IMR-90 (cell line): ENCODE data around the gene MMP14. TPM values are rescaled to one million over a fixed set of nuclear protein-coding genes. Genes with fewer than 3 reads are reported as not detected.

Experiments used
- ATAC-seq: fragments of 200-7000 bp; cut with Tn5 transposase; 2 replicates; pipeline ENCODE4 v1.9.1; 2020; ENCODE audit warnings: low read depth, mild to moderate bottlenecking, moderate library complexity
- BruUV-seq: library from RNA; stranded (reverse); fragments of 400-500 nt; replicated peaks from 2 replicates; lab custom pipeline; 2021; lab: Mats Ljungman, UMichigan
- CTCF ChIA-PET: fragments of 300-600 bp; formaldehyde crosslinking; extraction: SDS; loops from one replicate; lab custom pipeline; 2021; ENCODE audit warnings: antibody characterized with exemption; lab: Yijun Ruan, JAX
- POLR2A ChIA-PET: fragments of 300-600 bp; sonication (Branson Sonifier 250); formaldehyde crosslinking; loops from one replicate; lab custom pipeline; 2022; ENCODE audit warnings: antibody characterized with exemption; ENCODE audit not compliant: unreplicated experiment; lab: Charles Lee
- DNase-seq: peaks from one replicate; pipeline ENCODE4 v3.0.0; 2013
- H2AFZ ChIP-seq: replicated peaks from 2 replicates; pipeline ENCODE3; 2013; ENCODE audit warnings: low read length, mild to moderate bottlenecking; ENCODE audit not compliant: poor library complexity
- H2AK5ac ChIP-seq: 2 replicates; pipeline ENCODE4 v1.6.1; 2013; ENCODE audit warnings: low read depth, low read length, inconsistent platforms
- H2AK9ac ChIP-seq: replicated peaks from 2 replicates; pipeline ENCODE3; 2013; ENCODE audit warnings: mild to moderate bottlenecking, low read depth, low read length, moderate library complexity; ENCODE audit not compliant: poor library complexity
- H2BK120ac ChIP-seq: 2 replicates; pipeline ENCODE4 v1.6.1; 2013; ENCODE audit warnings: low read depth, low read length, inconsistent platforms
- H2BK15ac ChIP-seq: 3 replicates; pipeline ENCODE4 v1.6.1; 2013; ENCODE audit warnings: low read depth, low read length, inconsistent platforms
- H2BK20ac ChIP-seq: 2 replicates; pipeline ENCODE4 v1.6.1; 2013; ENCODE audit warnings: low read depth, mild to moderate bottlenecking, inconsistent platforms, low read length, moderate library complexity
- H2BK5ac ChIP-seq: 2 replicates; pipeline ENCODE4 v1.6.1; 2013; ENCODE audit warnings: mild to moderate bottlenecking, low read depth, low read length, inconsistent platforms; ENCODE audit not compliant: poor library complexity, severe bottlenecking
- H3K14ac ChIP-seq: replicated peaks from 2 replicates; pipeline ENCODE4 v1.6.1; 2013; ENCODE audit warnings: low read depth, low read length, inconsistent platforms
- H3K18ac ChIP-seq: 2 replicates; pipeline ENCODE4 v1.6.1; 2013; ENCODE audit warnings: low read depth, low read length, control low read depth
- H3K23ac ChIP-seq: 2 replicates; pipeline ENCODE4 v1.6.1; 2013; ENCODE audit warnings: low read depth, low read length, inconsistent platforms
- H3K27ac ChIP-seq: 2 replicates; pipeline ENCODE4 v1.5.1; 2013; ENCODE audit warnings: mild to moderate bottlenecking, control low read depth, low read length; ENCODE audit not compliant: insufficient read depth
- H3K27me3 ChIP-seq: 2 replicates; pipeline ENCODE4 v1.6.1; 2013; ENCODE audit warnings: low read length; ENCODE audit not compliant: control insufficient read depth, insufficient read depth
- H3K36me3 ChIP-seq: 2 replicates; pipeline ENCODE4 v1.6.1; 2013; ENCODE audit warnings: low read length, mixed read lengths; ENCODE audit not compliant: control insufficient read depth, insufficient read depth
- H3K4ac ChIP-seq: 2 replicates; pipeline ENCODE4 v1.6.1; 2013; ENCODE audit warnings: low read depth, low read length, inconsistent platforms
- H3K4me1 ChIP-seq: 2 replicates; pipeline ENCODE4 v1.6.1; 2013; ENCODE audit warnings: low read length, mixed read lengths; ENCODE audit not compliant: control insufficient read depth, insufficient read depth
- H3K4me2 ChIP-seq: 2 replicates; pipeline ENCODE4 v1.6.1; 2013; ENCODE audit warnings: low read depth, mild to moderate bottlenecking, control low read depth, low read length, moderate library complexity
- H3K4me3 ChIP-seq: 2 replicates; pipeline ENCODE4 v1.5.1; 2013; ENCODE audit warnings: low read depth, mild to moderate bottlenecking, control low read depth, low read length, moderate library complexity; ENCODE audit not compliant: insufficient read depth
- H3K56ac ChIP-seq: 2 replicates; pipeline ENCODE4 v1.6.1; 2013; ENCODE audit warnings: low read length, inconsistent platforms; ENCODE audit not compliant: insufficient read depth; ENCODE audit errors: extremely low read depth
- H3K79me1 ChIP-seq, 2 experiments: 2 replicates each; pipeline ENCODE4 v1.6.1; 2013; ENCODE audit warnings: low read length in 2 of 2, inconsistent platforms in 1 of 2, low read depth in 1 of 2
- H3K9ac ChIP-seq: 2 replicates; pipeline ENCODE4 v1.6.1; 2013; ENCODE audit warnings: low read depth, low read length, control low read depth
- H3K9me1 ChIP-seq: 2 replicates; pipeline ENCODE4 v1.6.1; 2013; ENCODE audit warnings: low read length, inconsistent platforms; ENCODE audit not compliant: insufficient read depth
- H3K9me3 ChIP-seq: 2 replicates; pipeline ENCODE4 v1.6.1; 2013; ENCODE audit warnings: low read length; ENCODE audit not compliant: control insufficient read depth, insufficient read depth
- H4K20me1 ChIP-seq: 2 replicates; pipeline ENCODE4 v1.6.1; 2013; ENCODE audit warnings: low read length, inconsistent platforms; ENCODE audit not compliant: insufficient read depth
- H4K5ac ChIP-seq: 2 replicates; pipeline ENCODE4 v1.6.1; 2013; ENCODE audit warnings: mild to moderate bottlenecking, low read depth, low read length, control low read depth
- H4K8ac ChIP-seq, 2 experiments: 2 replicates each; pipeline ENCODE4 v1.6.1; 2013; ENCODE audit warnings: low read depth in 2 of 2, low read length in 2 of 2, control low read depth in 1 of 2, inconsistent platforms in 1 of 2
- H4K91ac ChIP-seq: 2 replicates; pipeline ENCODE4 v1.6.1; 2013; ENCODE audit warnings: low read depth, low read length, inconsistent platforms; ENCODE audit not compliant: insufficient read depth
- BHLHE40 ChIP-seq: fragments of 150-350 bp; IDR thresholded peaks from 2 replicates; pipeline ENCODE4 v1.6.1; 2016; ENCODE audit warnings: mild to moderate bottlenecking, low read depth, low read length
- CEBPB ChIP-seq: IDR thresholded peaks from 2 replicates; pipeline ENCODE4 v1.6.1; 2012; ENCODE audit warnings: low read depth, low read length, improper control_type of control experiment
- CHD1 ChIP-seq: IDR thresholded peaks from 2 replicates; pipeline ENCODE4 v1.6.1; 2012; ENCODE audit warnings: low read depth, low read length, improper control_type of control experiment
- FOS ChIP-seq: fragments of 150-350 bp; IDR thresholded peaks from 2 replicates; pipeline ENCODE4 v1.6.1; 2016; ENCODE audit warnings: low read depth, low read length
- MAFK ChIP-seq: IDR thresholded peaks from 2 replicates; pipeline ENCODE4 v1.6.1; 2012; ENCODE audit warnings: low read depth, low read length, improper control_type of control experiment
- MAZ ChIP-seq: IDR thresholded peaks from 2 replicates; pipeline ENCODE4 v1.6.1; 2012; ENCODE audit warnings: low read depth, mild to moderate bottlenecking, low read length, improper control_type of control experiment, moderate library complexity, borderline replicate concordance
- MXI1 ChIP-seq: IDR thresholded peaks from 2 replicates; pipeline ENCODE4 v1.6.1; 2012; ENCODE audit warnings: low read depth, mild to moderate bottlenecking, low read length, moderate library complexity, borderline replicate concordance
- NFE2L2 ChIP-seq: fragments of 150-350 bp; IDR thresholded peaks from 2 replicates; pipeline ENCODE4 v1.6.1; 2016; ENCODE audit warnings: low read depth, mild to moderate bottlenecking, low read length
- POLR2A ChIP-seq: IDR thresholded peaks from 2 replicates; pipeline ENCODE4 v1.6.1; 2012; ENCODE audit warnings: mild to moderate bottlenecking, low read depth, low read length
- RAD21 ChIP-seq: IDR thresholded peaks from 2 replicates; pipeline ENCODE4 v1.6.1; 2012; ENCODE audit warnings: low read length, improper control_type of control experiment
- RCOR1 ChIP-seq: IDR thresholded peaks from 2 replicates; pipeline ENCODE4 v1.6.1; 2012; ENCODE audit warnings: mild to moderate bottlenecking, low read length, improper control_type of control experiment; ENCODE audit not compliant: insufficient replicate concordance
- RFX5 ChIP-seq: IDR thresholded peaks from 2 replicates; pipeline ENCODE4 v1.8.0; 2012; ENCODE audit warnings: low read depth, mild to moderate bottlenecking, low read length, moderate library complexity
- SMC3 ChIP-seq: fragments of 150-350 bp; IDR thresholded peaks from 2 replicates; pipeline ENCODE4 v1.6.1; 2016; ENCODE audit warnings: low read depth, mild to moderate bottlenecking, antibody characterized with exemption, low read length, moderate library complexity
- WGBS, 2 experiments: methylation state at CpG; one replicate each; pipeline versions ENCODE4 v1.1.5 to v1.1.7; 2013; ENCODE audit warnings: missing lambda C conversion rate in 2 of 2; ENCODE audit not compliant: insufficient read length in 1 of 2; ENCODE audit errors: extremely low coverage in 2 of 2; 5-methylcytosine and 5-hydroxymethylcytosine counted together
- dilution Hi-C: fragments of 300-500 bp; cut with HindIII; formaldehyde crosslinking; loops from one replicate; pipeline ENCODE4 v1.14.3; 2018; ENCODE audit warnings: low sequenced_read_pairs; ENCODE audit not compliant: unreplicated experiment
- in situ Hi-C: fragments of 300-500 bp; cut with MboI; formaldehyde crosslinking; loops from 3 replicates; pipeline ENCODE4 v1.14.3; 2019; ENCODE audit warnings: low sequenced_read_pairs, inconsistent platforms, mixed read lengths
- intact Hi-C: fragments of 100-400 bp; cut with micrococcal nuclease; formaldehyde crosslinking; loops from 2 replicates; pipeline ENCODE4 v1.10.0; 2022
- polyA plus RNA-seq, 3 experiments: library from polyadenylated mRNA; depleted of rRNA; stranded (reverse); fragments of >200 nt; gene quantifications; 2 replicates each; pipeline ENCODE4 v1.2.3, GENCODE V29; 2012; ENCODE audit warnings: low replicate concordance in 1 of 3
- total RNA-seq: library from RNA; depleted of rRNA; stranded (reverse); fragments of >200 nt; gene quantifications from 2 replicates; pipeline ENCODE4 v1.2.3, GENCODE V29; 2012
- TF ChIP-seq, protein P1 (sequence below): fragments of 150-350 bp; IDR thresholded peaks from 2 replicates; pipeline ENCODE4 v1.6.1; 2017; ENCODE audit warnings: mild to moderate bottlenecking, antibody characterized with exemption, low read length, low read depth
- TF ChIP-seq, protein P2 (sequence below): conservative IDR thresholded peaks from 2 replicates; pipeline ENCODE4 v1.5.1; 2012; ENCODE audit warnings: mild to moderate bottlenecking, low read depth, low read length, improper control_type of control experiment
- TF ChIP-seq, protein P3 (sequence below): fragments of 150-350 bp; IDR thresholded peaks from 2 replicates; pipeline ENCODE4 v1.6.1; 2016; ENCODE audit warnings: low read depth, mild to moderate bottlenecking, low read length, moderate library complexity, borderline replicate concordance

The MMP14 gene
- total and polyA plus RNA-seq, 2 of the 4 experiments (the other 2 are of a cell fraction): 156 to 315 TPM

DNA sequence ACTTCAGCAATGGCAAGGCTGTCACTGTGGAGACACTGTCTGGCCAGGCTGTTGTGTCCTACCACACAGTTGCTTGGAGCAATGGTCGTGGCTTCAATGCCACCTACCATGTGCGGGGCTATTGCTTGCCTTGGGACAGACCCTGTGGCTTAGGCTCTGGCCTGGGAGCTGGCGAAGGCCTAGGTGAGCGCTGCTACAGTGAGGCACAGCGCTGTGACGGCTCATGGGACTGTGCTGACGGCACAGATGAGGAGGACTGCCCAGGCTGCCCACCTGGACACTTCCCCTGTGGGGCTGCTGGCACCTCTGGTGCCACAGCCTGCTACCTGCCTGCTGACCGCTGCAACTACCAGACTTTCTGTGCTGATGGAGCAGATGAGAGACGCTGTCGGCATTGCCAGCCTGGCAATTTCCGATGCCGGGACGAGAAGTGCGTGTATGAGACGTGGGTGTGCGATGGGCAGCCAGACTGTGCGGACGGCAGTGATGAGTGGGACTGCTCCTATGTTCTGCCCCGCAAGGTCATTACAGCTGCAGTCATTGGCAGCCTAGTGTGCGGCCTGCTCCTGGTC lies 39.4 kb downstream of the MMP14 start:
- in situ Hi-C loops: no loop called here
- Histone ChIP-seq H2BK20ac (no peak overlapping the region), H3K14ac (no peak overlapping the region), H3K18ac (no peak overlapping the region), H3K9me3 (no peaks in the 10 kb centered on the region), H3K36me3 (peaks cover 52% of the 10 kb centered on the region), H2BK15ac (no peak overlapping the region), H2BK5ac (no peak overlapping the region), H2AFZ (no peak overlapping the region), H2AK9ac (no peak overlapping the region), H3K4me2 (no peak overlapping the region), H3K4ac (no peak overlapping the region), H2BK120ac (no peak overlapping the region), H3K4me1 (peaks cover 3% of the 10 kb centered on the region; the same call in 1 of the 2 replicates), H3K9me1 (0 out of 2 replicates have a peak, but pooled peaks cover 3% of the 10 kb centered on the region), H4K91ac (no peak overlapping the region), H3K27ac (no peak overlapping the region), H3K27me3 (no peaks in the 10 kb centered on the region), H4K5ac (no peak overlapping the region), H3K56ac (no peak overlapping the region), H3K9ac (no peak overlapping the region), H2AK5ac (no peak overlapping the region), H3K4me3 (no peak overlapping the region), H4K20me1 (peaks cover 9% of the 10 kb centered on the region), H4K8ac (no peak overlapping the region), H3K23ac (no peak overlapping the region), H3K79me1 (peaks cover 20 to 32% of the 10 kb centered on the region in 2 experiments; a peak in 3 of 4 replicates)
- ChIA-PET CTCF (no interaction called here), POLR2A (interaction anchor here (0.6 kb wide), 1 partner anchor 15 kb away, joined by 6 read pairs; no protein-coding TSS in a partner anchor)
- ATAC-seq: no peak
- TF ChIP-seq MAZ: no peak
- no peak for TF ChIP-seq FOS
- TF ChIP-seq, protein P1, sequence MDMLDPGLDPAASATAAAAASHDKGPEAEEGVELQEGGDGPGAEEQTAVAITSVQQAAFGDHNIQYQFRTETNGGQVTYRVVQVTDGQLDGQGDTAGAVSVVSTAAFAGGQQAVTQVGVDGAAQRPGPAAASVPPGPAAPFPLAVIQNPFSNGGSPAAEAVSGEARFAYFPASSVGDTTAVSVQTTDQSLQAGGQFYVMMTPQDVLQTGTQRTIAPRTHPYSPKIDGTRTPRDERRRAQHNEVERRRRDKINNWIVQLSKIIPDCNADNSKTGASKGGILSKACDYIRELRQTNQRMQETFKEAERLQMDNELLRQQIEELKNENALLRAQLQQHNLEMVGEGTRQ: no peak
- no peak for TF ChIP-seq CHD1
- TF ChIP-seq RFX5: no peak
- no peak for TF ChIP-seq CEBPB
- TF ChIP-seq SMC3: no peak
- TF ChIP-seq POLR2A: no peak
- TF ChIP-seq MAFK: no peak
- TF ChIP-seq, protein P2, sequence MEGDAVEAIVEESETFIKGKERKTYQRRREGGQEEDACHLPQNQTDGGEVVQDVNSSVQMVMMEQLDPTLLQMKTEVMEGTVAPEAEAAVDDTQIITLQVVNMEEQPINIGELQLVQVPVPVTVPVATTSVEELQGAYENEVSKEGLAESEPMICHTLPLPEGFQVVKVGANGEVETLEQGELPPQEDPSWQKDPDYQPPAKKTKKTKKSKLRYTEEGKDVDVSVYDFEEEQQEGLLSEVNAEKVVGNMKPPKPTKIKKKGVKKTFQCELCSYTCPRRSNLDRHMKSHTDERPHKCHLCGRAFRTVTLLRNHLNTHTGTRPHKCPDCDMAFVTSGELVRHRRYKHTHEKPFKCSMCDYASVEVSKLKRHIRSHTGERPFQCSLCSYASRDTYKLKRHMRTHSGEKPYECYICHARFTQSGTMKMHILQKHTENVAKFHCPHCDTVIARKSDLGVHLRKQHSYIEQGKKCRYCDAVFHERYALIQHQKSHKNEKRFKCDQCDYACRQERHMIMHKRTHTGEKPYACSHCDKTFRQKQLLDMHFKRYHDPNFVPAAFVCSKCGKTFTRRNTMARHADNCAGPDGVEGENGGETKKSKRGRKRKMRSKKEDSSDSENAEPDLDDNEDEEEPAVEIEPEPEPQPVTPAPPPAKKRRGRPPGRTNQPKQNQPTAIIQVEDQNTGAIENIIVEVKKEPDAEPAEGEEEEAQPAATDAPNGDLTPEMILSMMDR: no peak
- no peak for TF ChIP-seq RAD21
- no peak for TF ChIP-seq BHLHE40
- TF ChIP-seq, protein P3, sequence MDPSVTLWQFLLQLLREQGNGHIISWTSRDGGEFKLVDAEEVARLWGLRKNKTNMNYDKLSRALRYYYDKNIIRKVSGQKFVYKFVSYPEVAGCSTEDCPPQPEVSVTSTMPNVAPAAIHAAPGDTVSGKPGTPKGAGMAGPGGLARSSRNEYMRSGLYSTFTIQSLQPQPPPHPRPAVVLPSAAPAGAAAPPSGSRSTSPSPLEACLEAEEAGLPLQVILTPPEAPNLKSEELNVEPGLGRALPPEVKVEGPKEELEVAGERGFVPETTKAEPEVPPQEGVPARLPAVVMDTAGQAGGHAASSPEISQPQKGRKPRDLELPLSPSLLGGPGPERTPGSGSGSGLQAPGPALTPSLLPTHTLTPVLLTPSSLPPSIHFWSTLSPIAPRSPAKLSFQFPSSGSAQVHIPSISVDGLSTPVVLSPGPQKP: no peak
- TF ChIP-seq MXI1: no peak
- TF ChIP-seq RCOR1: no peak
- TF ChIP-seq NFE2L2: no peak
- WGBS, 2 experiments: 94% methylated on average over 20 of the region's 20 CpGs; no CpG with 5 or more reads in 1 of the 2 experiments
- DNase-seq: no peak
- intact Hi-C loops: no loop called here
- BruUV-seq: no TSS peak
- dilution Hi-C loops: no loop called here
